Mesendoderm (in vitro differentiated cells): ENCODE measurements around the gene ZNF730.

ENCODE experiments used
- DNase-seq: peaks from one replicate; pipeline ENCODE4 v3.0.0; 2013
- H2AK5ac ChIP-seq: 2 replicates; pipeline ENCODE4 v1.6.1; 2013; ENCODE audit warnings: low read length, inconsistent platforms
- H2BK120ac ChIP-seq: 2 replicates; pipeline ENCODE4 v1.6.1; 2013; ENCODE audit warnings: low read depth, mild to moderate bottlenecking, low read length, moderate library complexity, mixed read lengths
- H2BK15ac ChIP-seq: replicated peaks from 2 replicates; pipeline ENCODE4 v1.6.1; 2013; ENCODE audit warnings: low read depth, mild to moderate bottlenecking, moderate library complexity
- H2BK5ac ChIP-seq: 2 replicates; pipeline ENCODE4 v1.6.1; 2013; ENCODE audit warnings: low read length, inconsistent platforms
- H3K18ac ChIP-seq: 2 replicates; pipeline ENCODE4 v1.6.1; 2013; ENCODE audit warnings: mild to moderate bottlenecking, low read length, mixed read lengths
- H3K23ac ChIP-seq: one replicate; pipeline ENCODE4 v1.6.1; 2013; ENCODE audit warnings: low read length
- H3K27ac ChIP-seq: 2 replicates; pipeline ENCODE4 v1.5.1; 2013; ENCODE audit warnings: low read depth, mild to moderate bottlenecking, inconsistent platforms, low read length, moderate library complexity
- H3K27me3 ChIP-seq: 2 replicates; pipeline ENCODE4 v1.6.1; 2013; ENCODE audit warnings: low read length, control low read depth, mild to moderate bottlenecking, inconsistent platforms; ENCODE audit not compliant: insufficient read depth, poor library complexity
- H3K36me3 ChIP-seq: 2 replicates; pipeline ENCODE4 v1.6.1; 2013; ENCODE audit warnings: low read length, inconsistent platforms; ENCODE audit not compliant: control insufficient read depth, insufficient read depth
- H3K4ac ChIP-seq: one replicate; pipeline ENCODE4 v1.6.1; 2013; ENCODE audit warnings: low read depth, mild to moderate bottlenecking, low read length, moderate library complexity
- H3K4me1 ChIP-seq: 2 replicates; pipeline ENCODE4 v1.6.1; 2013; ENCODE audit warnings: low read depth, low read length, inconsistent platforms; ENCODE audit not compliant: control insufficient read depth
- H3K4me2 ChIP-seq: 2 replicates; pipeline ENCODE4 v1.6.1; 2013; ENCODE audit warnings: low read length
- H3K4me3 ChIP-seq: 2 replicates; pipeline ENCODE4 v1.5.1; 2013; ENCODE audit warnings: mild to moderate bottlenecking, low read length
- H3K56ac ChIP-seq: one replicate; pipeline ENCODE4 v1.6.1; 2013; ENCODE audit warnings: low read length
- H3K79me1 ChIP-seq: 2 replicates; pipeline ENCODE4 v1.6.1; 2013; ENCODE audit warnings: low read length, inconsistent platforms
- H3K79me2 ChIP-seq: 2 replicates; pipeline ENCODE4 v1.6.1; 2013; ENCODE audit warnings: mild to moderate bottlenecking, low read length; ENCODE audit not compliant: control insufficient read depth, insufficient read depth
- H3K9ac ChIP-seq: 2 replicates; pipeline ENCODE4 v1.6.1; 2013; ENCODE audit warnings: low read length, inconsistent platforms
- H4K5ac ChIP-seq: one replicate; pipeline ENCODE4 v1.6.1; 2013; ENCODE audit warnings: low read length
- H4K8ac ChIP-seq: one replicate; pipeline ENCODE4 v1.6.1; 2013; ENCODE audit warnings: low read depth, mild to moderate bottlenecking, control low read depth, low read length, moderate library complexity
- WGBS: extraction: QIAGEN DNeasy Blood & Tissue Kit; methylation state at CpG from one replicate; pipeline ENCODE4 v1.1.7; 2013; ENCODE audit warnings: low lambda C conversion rate, missing lambda C conversion rate; ENCODE audit not compliant: insufficient coverage; ENCODE audit errors: extremely low coverage; 5-methylcytosine and 5-hydroxymethylcytosine counted together

Gene ZNF730

DNA sequence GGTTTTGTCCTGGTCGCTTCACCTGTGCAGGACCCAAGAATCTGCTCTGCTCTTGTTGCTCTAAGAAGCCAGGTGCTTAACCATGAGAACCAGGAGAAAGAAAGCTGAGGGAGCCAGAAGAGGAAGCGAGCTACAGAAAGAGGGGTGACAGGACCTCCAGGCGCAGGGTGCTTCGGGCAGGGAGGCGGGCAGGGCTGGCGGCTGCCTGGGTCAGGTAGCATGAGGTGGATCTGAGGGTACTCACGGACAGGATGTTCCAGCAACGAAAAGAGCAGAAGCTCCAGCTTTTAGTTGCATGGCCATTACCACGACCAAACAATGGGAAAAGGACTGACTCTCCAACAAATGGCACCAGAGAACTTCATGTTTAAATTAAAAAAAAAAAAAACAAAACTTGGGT lies 73.5 kb downstream of the ZNF730 start:
- H3K4me2 ChIP-seq = no peak overlapping the region
- H3K4me3 ChIP-seq = no peak overlapping the region
- no peaks in the 10 kb centered on the region for H3K79me2 ChIP-seq
- H3K4ac ChIP-seq = no peak overlapping the region
- H3K18ac ChIP-seq = no peak overlapping the region
- no peak overlapping the region for H3K56ac ChIP-seq
- DNase-seq = no peak
- H3K23ac ChIP-seq = no peak overlapping the region
- H3K27ac ChIP-seq = no peak overlapping the region
- H3K9ac ChIP-seq = no peak overlapping the region
- H2AK5ac ChIP-seq = no peak overlapping the region
- H4K8ac ChIP-seq = no peak overlapping the region
- WGBS = no CpG with 5 or more reads among the region's 9 CpGs
- H2BK15ac ChIP-seq = no peak overlapping the region
- H2BK5ac ChIP-seq = no peak overlapping the region
- no peaks in the 10 kb centered on the region for H3K36me3 ChIP-seq
- no peaks in the 10 kb centered on the region for H3K79me1 ChIP-seq
- H3K27me3 ChIP-seq = no peaks in the 10 kb centered on the region
- no peaks in the 10 kb centered on the region for H3K4me1 ChIP-seq
- no peak overlapping the region for H4K5ac ChIP-seq
- no peak overlapping the region for H2BK120ac ChIP-seq
